HL-60 (cell line): ENCODE data around the gene GRIA1.
"Not testable (repeated sequence)": the region's sequence is repeated elsewhere in the genome, so short reads cannot be mapped to it uniquely, and the experiment has no call there.

Experiments used
- DNase-seq, 2 experiments: peaks; one replicate each; pipeline ENCODE4 v3.0.0-alpha.2; 2010 to 2020; ENCODE audit warnings: low read depth in 1 of 2, low spot score in 1 of 2
- H3K27ac ChIP-seq: fragments of 250-450 bp; sonication (Bioruptor Pico); replicated peaks from 2 replicates; pipeline ENCODE4 v1.5.1; 2020; ENCODE audit warnings: mild to moderate bottlenecking, moderate library complexity
- H3K27me3 ChIP-seq: fragments of 250-450 bp; sonication (Bioruptor Pico); 2 replicates; pipeline ENCODE4 v1.5.1; 2021; ENCODE audit warnings: mild to moderate bottlenecking, moderate library complexity; ENCODE audit not compliant: insufficient read depth, poor library complexity, severe bottlenecking
- H3K4me3 ChIP-seq: replicated peaks from 2 replicates; pipeline ENCODE4 v1.5.1; 2011; ENCODE audit warnings: mild to moderate bottlenecking, control low read depth, low read length; ENCODE audit not compliant: insufficient read depth
- CTCF ChIP-seq: IDR thresholded peaks from one replicate; pipeline ENCODE4 v1.5.1; 2011; ENCODE audit warnings: low read length, control low read depth, inconsistent platforms; ENCODE audit not compliant: insufficient read depth
- GABPA ChIP-seq: IDR thresholded peaks from 2 replicates; pipeline ENCODE4 v1.6.1; 2012; ENCODE audit warnings: low read depth
- POLR2AphosphoS5 ChIP-seq: IDR thresholded peaks from 2 replicates; pipeline ENCODE4 v1.6.1; 2012; ENCODE audit warnings: low read depth
- REST ChIP-seq: IDR thresholded peaks from 2 replicates; pipeline ENCODE4 v1.6.1; 2012; ENCODE audit warnings: low read depth; ENCODE audit not compliant: insufficient replicate concordance
- SPI1 ChIP-seq: IDR thresholded peaks from 2 replicates; pipeline ENCODE4 v1.6.1; 2012; ENCODE audit warnings: low read depth, mild to moderate bottlenecking, borderline replicate concordance

GRIA1 gene

GRCh38 chr5:153860195-153860886 lies 369.9 kb downstream of the GRIA1 start:
- TF ChIP-seq SPI1 (no peak), POLR2AphosphoS5 (no peak), REST (no peak), CTCF (no peak), GABPA (no peak)
- no peak for DNase-seq
- H3K27me3 ChIP-seq: no peaks in the 10 kb centered on the region
- H3K4me3 ChIP-seq: no peak overlapping the region
- H3K27ac ChIP-seq: no peak overlapping the region

GRCh38 chr5:153862906-153863305 lies 372.4 kb downstream of the GRIA1 start:
- DNase-seq, H3K27ac ChIP-seq, H3K27me3 ChIP-seq, H3K4me3 ChIP-seq: not testable (repeated sequence)
